Measurements from ENCODE around the gene RPS15.

GRCh38 chr19:1422943-1423342, 15.3 kb upstream of the RPS15 start:
- no peak for TF ChIP-seq REST (IDR thresholded peaks at IDR 0.05; ENCODE audit: low read depth)
- no peak for TF ChIP-seq CTCF (IDR thresholded peaks at IDR 0.05 in 2 of 3, conservative IDR thresholded peaks at IDR 0.05 in 1 of 3; ENCODE audit: borderline replicate concordance in 1 of 3, insufficient read depth in 1 of 3, low read depth in 2 of 3, low read length in 2 of 3)
- TF ChIP-seq POLR2AphosphoS5 (IDR thresholded peaks at IDR 0.05; ENCODE audit: low read depth, low read length): no peak
- TF ChIP-seq EZH2 (IDR thresholded peaks at IDR 0.05): no peak
- TF ChIP-seq SIN3A (IDR thresholded peaks at IDR 0.05; ENCODE audit: low read depth): no peak
